Ramos (cell line): ENCODE data around the gene ARHGAP8.
"Not testable (repeated sequence)": the region's sequence is repeated elsewhere in the genome, so short reads cannot be mapped to it uniquely, and the experiment has no call there.

Source experiments
- in situ Hi-C: fragments of 300-500 bp; cut with MboI; formaldehyde crosslinking; loops from one replicate; pipeline ENCODE4 v1.14.3; 2022; ENCODE audit warnings: low sequenced_read_pairs; ENCODE audit not compliant: unreplicated experiment

ARHGAP8 gene

DNA sequence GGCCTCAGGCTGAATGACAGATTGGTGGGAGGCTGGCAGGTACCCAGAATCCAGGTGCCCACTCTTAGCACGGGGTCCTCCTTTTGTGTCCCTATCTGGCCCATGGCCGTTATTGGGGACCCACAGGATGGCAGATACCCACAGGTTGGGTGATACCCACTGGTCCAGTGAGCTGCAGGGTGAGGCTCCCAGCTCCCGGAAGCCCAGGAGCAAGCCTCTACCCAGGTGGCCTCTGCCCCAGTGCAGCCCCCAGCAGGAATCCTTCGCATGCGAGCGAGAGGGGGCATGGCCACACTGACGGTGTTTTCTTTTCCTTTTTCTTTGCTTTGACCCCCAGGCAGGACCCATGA is 141.3 kb downstream of the ARHGAP8 start:
- in situ Hi-C loops, result no loop called here

DNA sequence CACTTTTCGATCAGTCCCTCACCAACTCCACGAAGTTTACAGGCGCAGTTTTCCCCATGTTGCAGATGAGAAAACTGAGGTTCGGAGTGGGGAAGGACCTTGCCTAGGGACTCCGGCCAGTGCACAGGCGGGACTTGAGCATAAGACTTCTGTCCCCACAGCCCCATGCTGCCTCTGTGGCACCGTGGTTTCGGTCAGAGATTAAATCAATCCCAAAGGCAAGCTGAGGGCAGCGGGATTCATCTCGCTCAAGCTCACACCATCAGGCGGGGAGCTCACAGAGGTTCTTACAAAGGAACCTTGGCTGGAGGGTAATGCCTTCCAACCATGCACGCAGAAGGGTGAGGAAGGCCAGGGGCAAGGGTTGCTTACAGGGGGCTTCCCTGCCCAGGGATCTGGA is 141.9 kb downstream of the ARHGAP8 start:
- in situ Hi-C loops, result no loop called here

GRCh38 chr22:44894782-44895181 is 142.4 kb downstream of the ARHGAP8 start:
- in situ Hi-C loops, result no loop called here

GRCh38 chr22:44895296-44896055 is 143.1 kb downstream of the ARHGAP8 start:
- in situ Hi-C loops, result no loop called here

DNA sequence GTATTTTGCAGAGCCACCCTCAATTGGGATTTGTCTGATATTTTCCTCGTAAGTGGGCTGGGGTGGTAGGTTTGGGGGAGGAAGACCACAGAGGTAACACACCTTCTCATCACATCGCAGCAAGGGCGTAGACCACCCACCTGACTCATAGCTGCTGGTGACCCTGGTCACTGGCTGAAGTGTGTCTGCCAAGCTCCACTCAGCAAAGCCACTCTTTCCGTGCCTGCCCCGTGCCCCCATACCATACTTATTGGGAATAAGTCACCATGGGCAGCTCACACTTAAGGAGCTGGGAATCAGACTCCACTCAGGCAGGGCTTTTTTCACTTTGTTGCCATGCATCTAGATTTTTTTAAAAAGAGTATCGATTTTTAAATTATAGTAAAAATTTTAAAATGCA is 145.9 kb downstream of the ARHGAP8 start:
- in situ Hi-C loops, result no loop called here

DNA sequence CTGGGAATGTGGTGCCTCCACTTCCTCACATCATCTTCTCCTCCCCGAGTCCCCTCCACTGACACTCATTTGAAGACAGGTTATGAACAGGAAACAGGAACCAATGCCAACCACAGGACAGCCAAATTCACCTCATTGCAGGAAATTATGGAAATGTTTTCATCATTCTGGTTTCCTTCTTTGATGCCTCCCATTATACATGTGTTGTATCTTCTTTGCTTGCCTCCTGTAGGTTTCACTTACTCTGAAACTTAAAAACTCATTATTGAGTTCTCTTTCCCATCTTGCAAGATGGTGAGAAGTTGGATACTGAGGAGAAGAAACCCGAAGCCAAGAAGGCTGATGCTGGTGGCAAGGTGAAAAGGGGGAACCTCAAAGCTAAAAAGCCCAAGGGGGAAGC is 148.9 kb downstream of the ARHGAP8 start:
- in situ Hi-C loops, result no loop called here

DNA sequence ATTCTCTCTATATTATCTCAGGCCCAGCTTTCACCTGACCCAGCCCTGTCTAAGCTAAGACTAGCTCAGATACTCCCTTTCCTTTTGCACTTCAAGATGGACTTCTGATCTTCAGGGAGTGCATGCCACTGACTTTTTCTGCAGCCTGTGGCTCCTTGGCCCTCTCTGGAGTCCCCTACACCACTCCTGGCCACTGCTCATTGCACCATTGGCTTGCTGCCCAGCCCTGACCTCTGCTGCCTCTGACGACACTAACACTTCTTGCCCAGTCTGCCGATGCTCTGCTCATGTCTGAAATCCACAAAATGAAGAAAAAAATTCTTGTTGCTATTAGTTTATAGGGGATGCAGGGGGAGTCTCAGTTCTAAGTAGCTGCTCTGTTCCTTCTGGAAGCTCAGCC is 150.8 kb downstream of the ARHGAP8 start:
- in situ Hi-C loops, result not testable (repeated sequence)

DNA sequence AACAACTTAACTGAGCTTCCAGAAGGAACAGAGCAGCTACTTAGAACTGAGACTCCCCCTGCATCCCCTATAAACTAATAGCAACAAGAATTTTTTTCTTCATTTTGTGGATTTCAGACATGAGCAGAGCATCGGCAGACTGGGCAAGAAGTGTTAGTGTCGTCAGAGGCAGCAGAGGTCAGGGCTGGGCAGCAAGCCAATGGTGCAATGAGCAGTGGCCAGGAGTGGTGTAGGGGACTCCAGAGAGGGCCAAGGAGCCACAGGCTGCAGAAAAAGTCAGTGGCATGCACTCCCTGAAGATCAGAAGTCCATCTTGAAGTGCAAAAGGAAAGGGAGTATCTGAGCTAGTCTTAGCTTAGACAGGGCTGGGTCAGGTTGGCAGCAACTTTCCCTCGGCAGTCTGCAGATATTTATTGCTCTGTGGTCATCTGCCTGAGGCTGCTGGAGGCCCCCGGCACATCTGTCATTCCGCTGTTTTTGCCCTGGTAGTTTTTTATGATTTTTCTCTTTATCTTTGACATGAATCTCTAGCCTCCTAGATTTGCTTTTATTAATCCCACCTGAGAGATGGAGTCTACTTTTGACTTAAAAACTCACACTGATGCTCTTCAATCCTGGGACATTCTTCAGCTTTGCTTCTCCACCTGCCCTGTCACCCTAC is 152.2 kb downstream of the ARHGAP8 start:
- in situ Hi-C loops, result not testable (repeated sequence)

DNA sequence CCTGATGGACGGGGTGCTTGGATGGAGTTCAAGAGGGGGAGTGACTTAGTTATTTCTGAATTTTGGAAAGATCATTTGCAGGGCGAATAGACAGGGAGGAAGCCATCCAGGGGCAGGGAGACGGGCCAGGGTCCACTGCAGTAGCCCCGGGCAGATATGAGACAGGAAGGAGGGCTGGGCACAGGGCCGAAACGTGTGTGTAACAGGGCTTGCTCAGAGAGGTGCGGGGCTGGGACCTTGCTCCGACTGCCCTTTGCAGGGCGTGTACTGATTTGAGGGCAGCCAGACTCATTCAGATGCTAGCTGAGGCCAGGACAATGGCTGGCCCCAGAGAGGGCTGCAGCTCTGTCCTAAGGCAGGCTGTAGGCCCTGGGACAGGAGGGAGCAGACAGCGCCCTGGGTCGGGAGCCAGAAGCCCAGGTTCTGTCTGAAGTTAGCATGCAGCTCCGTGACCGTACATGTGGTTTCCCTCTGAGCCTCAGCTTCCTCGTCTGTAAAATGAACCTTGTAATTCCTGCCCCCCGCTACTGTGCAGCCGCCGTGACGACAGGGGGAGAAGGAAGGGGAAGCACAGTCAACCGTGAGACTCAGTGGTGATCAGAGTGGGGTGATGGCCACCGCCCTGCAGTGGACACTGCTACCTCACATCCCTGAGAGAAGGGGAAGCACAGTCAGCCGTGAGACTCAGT is 154.0 kb downstream of the ARHGAP8 start:
- in situ Hi-C loops, result no loop called here

- in situ Hi-C loops, result no loop called here
These were observed 154.7 kb downstream of the ARHGAP8 start for GRCh38 chr22:44906999-44907644.

DNA sequence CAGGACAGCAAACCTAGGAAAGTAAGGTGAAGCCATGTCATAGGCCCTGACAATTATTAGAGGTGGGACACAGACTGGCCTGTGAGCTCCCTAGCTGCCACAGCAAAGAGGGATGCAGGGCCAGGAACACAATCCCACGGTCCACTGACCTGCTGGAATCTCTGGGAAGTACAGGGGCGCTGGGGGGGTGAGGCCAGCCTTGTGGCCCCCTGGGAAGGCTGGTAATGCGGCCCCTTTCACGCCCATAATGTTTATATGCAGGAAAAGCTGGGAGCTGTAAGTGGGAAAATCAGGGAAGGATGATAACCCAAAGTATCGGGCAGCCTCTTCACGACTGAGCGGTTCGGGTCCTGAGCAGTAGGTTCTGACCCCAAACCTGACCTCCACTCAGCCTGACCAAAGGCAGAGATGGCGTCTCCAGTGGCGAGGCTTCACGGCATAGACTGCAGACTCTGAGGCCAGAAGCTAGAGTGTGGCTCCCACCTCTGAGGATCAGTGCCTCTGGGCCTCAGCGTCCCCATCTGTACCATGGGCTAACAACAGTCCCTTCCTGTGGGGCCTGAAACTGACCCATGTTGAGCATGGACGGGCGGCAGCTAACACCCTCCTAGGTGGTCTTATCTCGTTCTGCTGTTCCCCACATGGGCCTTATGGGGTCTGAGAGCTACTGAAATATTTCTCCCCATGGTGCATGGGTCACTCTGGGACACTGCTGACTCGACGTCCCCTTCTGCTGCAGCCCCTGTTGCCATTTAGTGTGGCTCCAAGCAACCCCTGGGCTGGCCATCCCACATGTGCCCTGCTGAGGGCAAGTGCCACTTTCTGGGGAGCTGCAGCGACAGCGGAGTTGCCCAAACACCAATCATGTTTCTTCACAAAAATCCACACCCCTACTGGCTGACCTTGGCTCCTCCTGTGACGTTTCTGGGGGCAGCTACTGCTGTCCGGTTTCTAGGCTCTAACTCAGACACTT is 155.7 kb downstream of the ARHGAP8 start:
- in situ Hi-C loops, result no loop called here

GRCh38 chr22:44909241-44909640 is 156.9 kb downstream of the ARHGAP8 start:
- in situ Hi-C loops, result no loop called here
